Erythroblast (primary cell): ENCODE measurements around the gene FLYWCH1.

Experiments
- GATA1 ChIP-seq: IDR thresholded peaks from 2 replicates; pipeline ENCODE4 v1.6.1; 2011; ENCODE audit warnings: low read depth, mild to moderate bottlenecking, control low read depth, low read length, moderate library complexity
- POLR2A ChIP-seq: IDR thresholded peaks from 2 replicates; pipeline ENCODE4 v1.6.1; 2011; ENCODE audit warnings: mild to moderate bottlenecking, low read length

GRCh38 chr16:2960183-2961010 is 48.7 kb downstream of the FLYWCH1 start:
- TF ChIP-seq POLR2A (no peak), GATA1 (no peak)
